Activated CD8-positive, alpha-beta memory T cell treated with anti-CD3 and anti-CD28 coated beads for 1 hour (primary cell): ENCODE measurements around the gene ZNF335.
"Not testable (repeated sequence)": the region's sequence is repeated elsewhere in the genome, so short reads cannot be mapped to it uniquely, and the experiment has no call there.

Source experiments
- DNase-seq, 2 donors: peaks; one replicate each; pipeline ENCODE4 v3.0.0-alpha.2; 2020; ENCODE audit warnings: low read depth in 1 of 2; ENCODE audit errors: extremely low read depth in 1 of 2

The ZNF335 gene

GRCh38 chr20:45938727-45939438 is 33.1 kb downstream of the ZNF335 start:
- DNase-seq: no peak

DNA sequence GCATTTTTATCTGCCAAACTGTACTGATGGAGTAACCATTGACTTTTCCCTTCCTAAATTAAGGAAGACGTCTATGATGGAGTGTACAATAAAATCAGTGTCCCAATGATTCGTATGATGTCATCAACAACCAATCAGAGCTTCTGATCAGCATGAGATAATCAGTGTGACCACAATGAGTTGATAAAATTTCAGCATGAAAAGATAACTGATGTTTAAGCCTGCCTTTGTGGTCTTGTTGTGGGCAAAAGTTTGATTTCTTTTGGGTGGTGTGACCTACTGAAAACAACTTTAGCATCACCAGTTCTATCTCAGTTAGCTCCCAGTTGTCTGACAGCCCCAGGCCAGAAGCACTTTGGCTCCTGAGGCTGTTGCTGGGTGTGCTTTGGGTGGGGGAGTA is 34.2 kb downstream of the ZNF335 start:
- DNase-seq: no peak

- DNase-seq: no peak
Observed at GRCh38 chr20:45935416-45936046, 36.5 kb downstream of the ZNF335 start.

DNA sequence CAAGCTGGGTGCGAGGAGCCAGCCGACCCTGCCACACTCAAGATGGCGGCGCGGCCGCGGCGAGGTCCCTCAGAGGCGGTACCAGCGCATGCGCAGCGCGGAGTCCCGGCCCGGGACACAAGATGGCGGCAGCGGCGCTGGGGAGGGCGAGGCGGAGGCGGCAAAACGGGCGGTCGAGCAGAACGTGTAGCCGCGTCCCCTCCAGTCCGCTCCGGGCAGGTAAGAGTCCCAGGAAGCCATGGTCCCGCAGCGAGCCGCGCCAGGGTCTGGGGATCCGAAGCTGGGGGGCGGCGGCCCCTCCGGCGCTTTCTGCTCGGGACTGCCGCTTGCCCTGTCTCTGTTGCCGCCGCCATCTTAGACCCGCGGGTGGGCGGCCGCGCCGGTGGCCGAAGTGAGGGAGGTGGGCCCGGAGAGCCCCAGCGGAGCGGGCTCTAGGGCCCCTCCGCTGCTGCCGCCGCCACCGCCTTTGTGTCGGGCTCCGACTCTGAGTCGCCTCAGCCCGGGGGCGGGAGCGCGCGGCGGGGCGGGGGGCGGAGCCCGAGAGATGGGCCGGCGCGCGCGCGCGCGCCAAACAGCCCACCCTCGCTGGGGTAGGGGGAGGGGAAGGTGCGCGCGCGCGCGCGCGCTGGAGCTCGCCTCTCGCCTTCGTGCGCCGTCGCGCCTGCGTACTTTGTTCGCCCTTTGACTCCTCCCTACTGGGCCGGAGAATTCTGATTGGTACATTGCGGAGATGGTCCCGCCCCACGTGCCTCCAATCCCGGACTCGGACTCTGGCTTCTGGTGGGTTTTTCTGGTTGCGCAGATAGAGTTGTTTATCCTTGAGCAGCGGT is 37.2 kb downstream of the ZNF335 start, which contains the start of gene PCIF1:
PCIF1 (plus strand) TSS at position 98 of the 830 bp plus-strand sequence. CDS start 4,317 bp downstream, outside the sequence.
- DNase-seq: peak; percentile 97 to 99

- DNase-seq: no peak
Observed at GRCh38 chr20:45934046-45934585, 37.9 kb downstream of the ZNF335 start.

- peak in 1 of 2 donors; percentile 33 for DNase-seq
Observed at GRCh38 chr20:45933266-45934045, 38.5 kb downstream of the ZNF335 start.

DNA sequence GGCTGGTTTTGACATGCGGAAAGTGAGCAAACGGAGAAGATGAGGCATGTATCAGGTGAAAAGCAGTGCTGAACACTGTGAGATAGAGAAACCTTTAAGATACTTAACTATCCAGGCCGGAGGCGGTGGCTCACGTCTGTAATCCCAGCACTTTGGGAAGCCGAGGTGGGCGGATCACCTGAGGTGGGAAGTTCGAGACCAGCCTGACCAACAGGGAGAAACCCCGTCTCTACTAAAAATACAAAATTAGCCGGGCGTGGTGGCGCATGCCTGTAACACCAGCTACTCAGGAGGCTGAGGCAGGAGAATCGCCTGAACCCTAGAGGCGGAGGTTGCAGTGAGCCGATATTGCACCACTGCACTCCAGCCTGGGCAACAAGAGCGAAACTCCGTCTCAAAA is 40.3 kb downstream of the ZNF335 start:
- DNase-seq: not testable (repeated sequence)

GRCh38 chr20:45927071-45927878 is 44.7 kb downstream of the ZNF335 start:
- no peak for DNase-seq

DNA sequence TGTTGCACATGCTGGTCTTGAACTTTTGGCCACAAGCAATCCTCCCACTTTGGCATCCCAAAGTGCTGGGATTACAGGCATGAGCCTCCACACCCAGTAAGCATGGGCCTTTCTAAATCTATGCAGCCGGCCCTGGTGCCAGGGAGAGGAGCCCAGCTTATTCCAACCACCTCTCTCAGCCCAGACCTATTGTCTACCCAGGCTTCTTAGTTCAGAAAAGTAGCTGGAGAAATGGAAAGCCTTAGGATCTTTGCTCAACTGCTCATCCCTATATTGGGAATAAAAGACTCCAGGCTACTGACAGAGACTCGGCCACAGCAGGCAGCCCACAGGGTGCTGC is 45.3 kb downstream of the ZNF335 start:
- no peak for DNase-seq

DNA sequence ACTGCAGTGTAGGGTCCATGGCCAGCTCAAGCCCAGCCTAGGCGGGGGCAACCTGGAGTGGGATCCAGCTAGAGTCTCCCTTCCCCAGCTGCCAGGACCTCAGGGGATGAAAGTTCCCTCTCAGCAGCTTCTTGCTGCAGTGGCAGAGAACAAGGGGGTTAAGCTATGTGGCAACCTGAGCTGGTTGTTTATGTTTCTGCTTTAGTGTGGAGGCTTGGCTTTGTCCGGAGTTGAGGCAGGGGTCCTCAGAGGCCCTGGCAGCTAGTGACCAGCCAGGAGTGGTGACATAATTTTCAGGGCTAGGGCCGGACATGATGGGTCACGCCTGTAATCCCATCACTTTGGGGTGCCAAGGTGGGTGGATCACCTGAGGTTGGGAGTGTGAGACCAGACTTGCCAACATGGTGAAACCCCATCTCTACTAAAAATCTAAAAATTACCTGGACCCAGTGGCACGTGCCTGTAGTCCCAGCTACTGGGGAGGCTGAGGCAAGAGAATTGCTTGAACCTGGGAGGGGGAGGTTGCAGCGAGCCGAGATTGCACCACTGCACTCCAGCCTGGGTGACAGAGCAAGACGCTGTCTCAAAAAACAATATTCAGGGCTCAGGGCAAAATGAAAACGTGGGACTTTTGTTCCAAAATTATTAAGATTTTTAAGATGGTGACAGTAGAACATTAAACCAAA is 46.0 kb downstream of the ZNF335 start:
- DNase-seq: no peak

- no peak for DNase-seq
Observed at GRCh38 chr20:45924391-45925261, 47.4 kb downstream of the ZNF335 start.

GRCh38 chr20:45921337-45922189 is 50.4 kb downstream of the ZNF335 start:
- DNase-seq: no peak

- no peak for DNase-seq
Observed at GRCh38 chr20:45920462-45921336, 51.3 kb downstream of the ZNF335 start.

DNA sequence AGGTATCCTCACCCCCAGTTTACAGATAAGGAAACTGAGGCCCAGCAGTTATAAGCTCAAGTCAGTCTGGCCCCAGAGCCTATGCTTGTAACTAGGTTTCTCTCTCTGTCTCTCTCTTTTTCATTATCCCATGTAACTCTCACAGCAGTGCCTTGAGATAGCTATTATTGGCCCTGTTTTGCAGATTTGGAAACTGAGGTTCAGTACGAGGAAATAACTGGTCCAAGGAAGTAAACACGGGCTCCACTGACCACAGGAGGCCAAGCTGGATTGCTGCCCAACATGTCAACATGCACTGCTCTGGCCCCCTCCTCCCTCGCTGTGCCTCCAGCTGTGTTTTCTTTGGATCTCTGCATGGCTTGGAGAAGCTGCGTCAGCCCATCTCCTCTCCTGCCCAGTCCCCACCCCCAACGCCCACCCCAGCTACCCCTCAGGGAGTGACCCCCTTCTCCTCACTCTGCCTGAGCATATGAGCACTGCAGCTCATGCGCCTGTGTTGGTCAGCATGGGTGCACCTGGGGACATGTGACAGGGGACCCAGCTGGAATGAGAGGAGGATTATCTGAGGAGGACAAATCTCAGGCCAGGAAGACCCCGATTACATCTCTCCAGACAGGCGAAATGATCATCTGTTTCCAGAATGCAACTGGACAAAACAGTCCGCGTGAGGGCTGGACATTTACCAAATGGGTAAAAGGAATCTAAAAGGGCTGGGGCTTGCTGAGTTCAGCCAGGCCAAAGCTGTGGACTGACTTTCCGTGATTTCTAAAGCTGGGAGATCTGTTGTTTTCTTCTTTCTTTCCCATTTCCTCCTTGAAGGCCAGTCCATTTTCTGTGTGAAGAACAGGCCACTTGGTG is 52.2 kb downstream of the ZNF335 start:
- no peak for DNase-seq

- DNase-seq: no peak
Observed at GRCh38 chr20:45918779-45919537, 53.0 kb downstream of the ZNF335 start.
